ENCODE data around the gene LEAP2.

Gene LEAP2

GRCh38 chr5:132877938-132878337 lies 4.5 kb downstream of the LEAP2 start:
- no peak for DNase-seq (ENCODE audit: low read depth)

- no peak for DNase-seq (ENCODE audit: low read depth)
Observed at GRCh38 chr5:132883261-132883834, 9.9 kb downstream of the LEAP2 start.

GRCh38 chr5:132884548-132884947 lies 11.1 kb downstream of the LEAP2 start:
- no peak for DNase-seq (ENCODE audit: low read depth)

- DNase-seq (ENCODE audit: low read depth): no peak
Observed at GRCh38 chr5:132886064-132886823, 12.8 kb downstream of the LEAP2 start.

GRCh38 chr5:132887283-132887682 lies 13.8 kb downstream of the LEAP2 start:
- no peak for DNase-seq (ENCODE audit: low read depth)

GRCh38 chr5:132889501-132889900 lies 16.0 kb downstream of the LEAP2 start:
- no peak for DNase-seq (ENCODE audit: low read depth)

GRCh38 chr5:132890817-132891216 lies 17.3 kb downstream of the LEAP2 start:
- no peak for DNase-seq (ENCODE audit: low read depth)

- DNase-seq (ENCODE audit: low read depth): no peak
Observed at GRCh38 chr5:132895719-132896305, 22.3 kb downstream of the LEAP2 start.

- DNase-seq (ENCODE audit: low read depth): no peak
Observed at GRCh38 chr5:132896685-132897084, 23.2 kb downstream of the LEAP2 start.

- no peak for DNase-seq (ENCODE audit: low read depth)
Observed at GRCh38 chr5:132898094-132898493, 24.6 kb downstream of the LEAP2 start.

- DNase-seq (ENCODE audit: low read depth): no peak
Observed at GRCh38 chr5:132901036-132901435, 27.6 kb downstream of the LEAP2 start.

- DNase-seq (ENCODE audit: low read depth): no peak
Observed at GRCh38 chr5:132901730-132902129, 28.3 kb downstream of the LEAP2 start.

GRCh38 chr5:132905938-132906337 lies 32.5 kb downstream of the LEAP2 start:
- no peak for DNase-seq (ENCODE audit: low read depth)

GRCh38 chr5:132907161-132907560 lies 33.7 kb downstream of the LEAP2 start:
- DNase-seq (ENCODE audit: low read depth): no peak

- DNase-seq (ENCODE audit: low read depth): no peak
Observed at GRCh38 chr5:132909702-132910101, 36.2 kb downstream of the LEAP2 start.

GRCh38 chr5:132915681-132916080 lies 42.2 kb downstream of the LEAP2 start:
- no peak for DNase-seq (ENCODE audit: low read depth)

GRCh38 chr5:132916086-132916485 lies 42.6 kb downstream of the LEAP2 start:
- DNase-seq (ENCODE audit: low read depth): no peak
